Gastrocnemius medialis (tissue), 4 donors: ENCODE results near the gene VSIG10L2. TPM values are rescaled to one million over a fixed set of nuclear protein-coding genes. Genes with fewer than 3 reads are reported as not detected.

Experiments used
- ATAC-seq, 2 donors: fragments of 150-250 bp; one replicate each; pipeline ENCODE4 v1.9.1; 2016
- DNase-seq, 2 donors: peaks; one replicate each; pipeline ENCODE4 v3.0.0-alpha.2; 2019
- H3K27ac ChIP-seq, 4 donors: fragments of 200-600 bp; sonication (generic); 1 replicate in 1 of 4; 2 replicates in 3 of 4; pipeline ENCODE4 v1.5.1; 2016 to 2018; ENCODE audit warnings: mild to moderate bottlenecking in 2 of 4, moderate library complexity in 1 of 4
- H3K27me3 ChIP-seq, 3 donors: fragments of 200-600 bp; sonication (generic) in 2 of 3; 1 replicate in 1 of 3; 2 replicates in 2 of 3; pipeline versions ENCODE4 v1.5.1 to v1.6.0; 2016 to 2019; ENCODE audit warnings: mild to moderate bottlenecking in 1 of 3, moderate library complexity in 1 of 3
- H3K36me3 ChIP-seq, 2 donors: fragments of 200-600 bp; sonication (generic) in 1 of 2; one replicate each; pipeline ENCODE4 v1.5.1; 2017 to 2018
- H3K4me1 ChIP-seq, 2 donors: fragments of 200-600 bp; sonication (generic) in 1 of 2; one replicate each; pipeline ENCODE4 v1.5.1; 2016 to 2017; ENCODE audit warnings: mild to moderate bottlenecking in 2 of 2
- H3K4me3 ChIP-seq, 4 donors: fragments of 200-600 bp; sonication (generic) in 3 of 4; 1 replicate in 1 of 4; 2 replicates in 3 of 4; pipeline ENCODE4 v1.5.1; 2016 to 2019; ENCODE audit warnings: mild to moderate bottlenecking in 2 of 4
- H3K9me3 ChIP-seq, 3 donors: fragments of 200-600 bp; sonication (generic) in 2 of 3; 1 replicate in 1 of 3; 2 replicates in 2 of 3; pipeline ENCODE4 v1.5.1; 2016 to 2019
- CTCF ChIP-seq, 5 experiments: fragments of 450-650 bp in 3 of 5; fragments of 200-600 bp in 2 of 5; sonication (generic) in 2 of 5; IDR thresholded peaks in 4 of 5; conservative IDR thresholded peaks in 1 of 5; 1 replicate in 4 of 5; 2 replicates in 1 of 5; pipeline ENCODE4 v1.5.1; 2016 to 2019; ENCODE audit warnings: antibody characterized with exemption in 5 of 5, mild to moderate bottlenecking in 3 of 5, moderate library complexity in 3 of 5
- POLR2A ChIP-seq, 2 donors: fragments of 450-650 bp; IDR thresholded peaks; one replicate each; pipeline ENCODE4 v1.6.1; 2017; ENCODE audit warnings: antibody characterized with exemption in 2 of 2, mild to moderate bottlenecking in 2 of 2, moderate library complexity in 2 of 2
- in situ Hi-C, 4 donors: fragments of 200-750 bp; cut with MboI; loops; one replicate each; pipeline versions ENCODE4 v1.15.0 to v1.8.0; 2017; ENCODE audit warnings: low sequenced_read_pairs in 4 of 4
- intact Hi-C: fragments of 100-400 bp; cut with DNase I; formaldehyde crosslinking; loops from one replicate; pipeline ENCODE4 v1.15.1; 2023; ENCODE audit warnings: low total_unique reads
- total RNA-seq, 4 donors: library from RNA; depleted of rRNA; stranded (reverse); fragments of >200 nt; gene quantifications; one replicate each; pipeline versions ENCODE4 v1.1.0 to v1.2.3, GENCODE V29; 2016

The VSIG10L2 gene
- total RNA-seq, 4 donors from 2014 or later = 0.10 TPM; not detected in 3

GRCh38 chr11:125916683-125917347, 29.0 kb upstream of the VSIG10L2 start:
- ATAC-seq (no peak), DNase-seq (no peak)
- no peak overlapping the region for H3K4me3 ChIP-seq
- in situ Hi-C loops (no loop called here), intact Hi-C loops (no loop called here)
- no peak overlapping the region for H3K27ac ChIP-seq
- TF ChIP-seq POLR2A (IDR thresholded peaks at IDR 0.05) (no peak), CTCF (IDR thresholded peaks at IDR 0.05 in 4 of 5, conservative IDR thresholded peaks at IDR 0.05 in 1 of 5) (no peak)
- H3K36me3 ChIP-seq = no peaks in the 10 kb centered on the region
- peaks cover 0 to 7% (median 0%) of the 10 kb centered on the region in 3 donors for H3K27me3 ChIP-seq
- no peaks in the 10 kb centered on the region for H3K9me3 ChIP-seq
- H3K4me1 ChIP-seq = no peaks in the 10 kb centered on the region

DNA sequence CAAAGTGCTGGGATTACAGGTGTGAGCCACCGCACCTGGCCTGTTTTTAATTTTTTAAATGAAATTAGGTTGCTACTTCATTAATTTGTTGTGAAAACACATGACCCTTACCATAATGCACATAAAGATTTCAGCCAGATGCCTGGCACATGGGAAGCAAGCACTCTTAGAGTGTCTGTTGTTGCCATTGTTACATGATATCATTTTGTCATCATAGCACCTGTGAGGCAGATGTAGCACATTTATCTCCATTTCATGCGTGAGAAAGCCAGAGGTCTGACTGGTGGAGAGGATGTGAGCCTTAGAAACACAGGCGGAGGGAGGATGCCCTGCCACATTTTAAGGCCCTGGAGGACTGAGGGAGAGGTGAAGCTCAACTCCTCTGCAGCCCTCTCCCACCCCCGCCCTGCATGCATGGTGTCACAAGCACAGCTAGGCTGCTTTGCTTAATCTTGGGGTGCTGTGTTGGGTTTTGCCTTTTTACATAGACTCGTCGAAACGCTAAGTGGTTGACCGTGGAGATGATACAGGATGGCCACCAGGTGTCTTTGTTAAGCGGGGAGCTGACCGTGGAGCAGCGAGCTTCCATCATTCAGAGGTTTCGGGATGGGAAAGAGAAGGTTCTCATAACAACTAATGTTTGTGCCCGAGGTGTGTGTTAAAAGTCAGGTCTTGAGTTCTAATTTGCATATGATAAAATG, 27.6 kb upstream of the VSIG10L2 start:
- Histone ChIP-seq H3K36me3 (no peaks in the 10 kb centered on the region), H3K9me3 (no peaks in the 10 kb centered on the region), H3K27ac (no peak overlapping the region), H3K27me3 (peaks cover 0 to 7% (median 0%) of the 10 kb centered on the region in 3 donors), H3K4me1 (no peaks in the 10 kb centered on the region), H3K4me3 (no peak overlapping the region)
- in situ Hi-C loops = no loop called here
- no peak for TF ChIP-seq POLR2A (IDR thresholded peaks at IDR 0.05)
- no peak for TF ChIP-seq CTCF (IDR thresholded peaks at IDR 0.05 in 4 of 5, conservative IDR thresholded peaks at IDR 0.05 in 1 of 5)
- intact Hi-C loops = no loop called here
- ATAC-seq = no peak
- no peak for DNase-seq

- intact Hi-C loops = loop anchor here (5.0 kb wide), 2 partner anchors 191 to 561 kb away; no protein-coding TSS in a partner anchor
- ATAC-seq = no peak
- Histone ChIP-seq H3K27ac (no peak overlapping the region), H3K4me1 (no peaks in the 10 kb centered on the region), H3K4me3 (no peak overlapping the region), H3K27me3 (peaks cover 0 to 3% (median 0%) of the 10 kb centered on the region in 3 donors), H3K9me3 (no peaks in the 10 kb centered on the region), H3K36me3 (no peaks in the 10 kb centered on the region)
- in situ Hi-C loops = loop anchor here in 3 of 4 donors (5.0 kb wide), 1 partner anchor 271 kb away; no protein-coding TSS in a partner anchor
- DNase-seq = no peak
- TF ChIP-seq CTCF (IDR thresholded peaks at IDR 0.05 in 4 of 5, conservative IDR thresholded peaks at IDR 0.05 in 1 of 5) (no peak), POLR2A (IDR thresholded peaks at IDR 0.05) (no peak)
These were observed 24.8 kb upstream of the VSIG10L2 start for GRCh38 chr11:125921042-125921441.

DNA sequence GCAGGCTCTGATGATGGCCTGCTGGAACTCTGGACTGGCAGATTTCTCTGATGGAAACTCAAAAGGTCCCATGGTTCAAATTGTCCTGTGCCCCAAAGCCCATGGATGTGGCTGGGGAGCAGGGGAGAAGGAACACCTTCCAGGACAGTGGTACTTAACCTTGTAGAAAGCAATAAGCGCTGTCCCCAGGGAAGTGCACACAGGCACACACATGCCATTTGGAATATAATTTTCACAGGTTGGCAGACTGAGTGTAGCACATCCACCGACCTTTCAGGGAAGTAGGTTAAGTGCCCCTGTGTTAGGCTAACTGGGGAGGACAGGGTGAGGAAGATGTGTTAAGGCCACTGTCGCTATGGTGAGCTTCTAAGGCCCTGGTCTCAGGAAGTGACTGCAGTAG, 23.7 kb upstream of the VSIG10L2 start:
- H3K4me1 ChIP-seq = no peaks in the 10 kb centered on the region
- in situ Hi-C loops = loop anchor here in 3 of 4 donors (5.0 kb wide), 1 partner anchor 270 kb away; no protein-coding TSS in a partner anchor
- intact Hi-C loops = loop anchor here (5.0 kb wide), 2 partner anchors 190 to 560 kb away; no protein-coding TSS in a partner anchor
- H3K27me3 ChIP-seq = peaks cover 0 to 3% (median 0%) of the 10 kb centered on the region in 3 donors
- H3K9me3 ChIP-seq = no peaks in the 10 kb centered on the region
- no peak overlapping the region for H3K27ac ChIP-seq
- no peaks in the 10 kb centered on the region for H3K36me3 ChIP-seq
- ATAC-seq (no peak), DNase-seq (no peak)
- no peak overlapping the region for H3K4me3 ChIP-seq
- TF ChIP-seq CTCF (IDR thresholded peaks at IDR 0.05 in 4 of 5, conservative IDR thresholded peaks at IDR 0.05 in 1 of 5) (no peak), POLR2A (IDR thresholded peaks at IDR 0.05) (no peak)
